SU-DHL-6 (cell line): ENCODE results near the gene GMDS.

Experiments used
- H2AFZ ChIP-seq: fragments of 200-600 bp; sonication (generic); 2 replicates; pipeline ENCODE4 v1.6.1; 2014; ENCODE audit warnings: low read depth, mild to moderate bottlenecking, moderate library complexity, mixed read lengths, antibody characterized with exemption, low read length; ENCODE audit not compliant: severe bottlenecking
- H3F3A ChIP-seq: fragments of 200-600 bp; shearing (Covaris generic); 2 replicates; pipeline ENCODE4 v1.6.0; 2016; ENCODE audit warnings: antibody characterized with exemption, mild to moderate bottlenecking; ENCODE audit not compliant: insufficient read depth
- H3K27ac ChIP-seq: fragments of 200-600 bp; sonication (generic); 2 replicates; pipeline ENCODE4 v1.5.1; 2016; ENCODE audit warnings: low read depth, mild to moderate bottlenecking, low read length, moderate library complexity, mixed read lengths
- H3K27me3 ChIP-seq: fragments of 200-600 bp; sonication (generic), shearing (Covaris generic); 2 replicates; pipeline ENCODE4 v1.6.0; 2014; ENCODE audit warnings: mild to moderate bottlenecking, low read length
- H3K36me3 ChIP-seq: fragments of 200-600 bp; sonication (generic); 2 replicates; pipeline ENCODE4 v1.6.1; 2014; ENCODE audit warnings: mild to moderate bottlenecking, low read length, mixed read lengths
- H3K4me2 ChIP-seq: fragments of 300-600, 200-600 bp; shearing (Covaris generic), sonication (generic); 2 replicates; pipeline ENCODE4 v1.6.0; 2014; ENCODE audit warnings: low read length, low read depth, mild to moderate bottlenecking; ENCODE audit not compliant: poor library complexity, severe bottlenecking
- H3K4me3 ChIP-seq: fragments of 200-600 bp; sonication (generic); 2 replicates; pipeline ENCODE4 v1.5.1; 2014; ENCODE audit warnings: antibody characterized with exemption, low read length, mild to moderate bottlenecking, mixed read lengths; ENCODE audit not compliant: insufficient read depth, poor library complexity, severe bottlenecking
- H3K79me2 ChIP-seq: fragments of 200-600 bp; sonication (generic); 2 replicates; pipeline ENCODE4 v1.6.1; 2014; ENCODE audit warnings: mild to moderate bottlenecking, low read length, moderate library complexity; ENCODE audit not compliant: insufficient read depth
- H3K9ac ChIP-seq: fragments of 200-600 bp; sonication (generic); 2 replicates; pipeline ENCODE4 v1.7.0; 2014; ENCODE audit warnings: mild to moderate bottlenecking, low read length
- H3K9me2 ChIP-seq: fragments of 200-600 bp; sonication (generic); replicated peaks from 2 replicates; pipeline ENCODE4 v1.6.1; 2014; ENCODE audit warnings: low read length; ENCODE audit not compliant: insufficient read depth
- H3K9me3 ChIP-seq: fragments of 200-600 bp; sonication (generic); 2 replicates; pipeline ENCODE4 v1.6.1; 2014; ENCODE audit warnings: low read length, mixed read lengths; ENCODE audit not compliant: insufficient read depth
- H4K20me1 ChIP-seq: fragments of 200-600 bp; sonication (generic); 2 replicates; pipeline ENCODE4 v1.6.1; 2014; ENCODE audit warnings: low read depth, mild to moderate bottlenecking, antibody characterized with exemption, low read length, moderate library complexity, mixed read lengths
- EZH2phosphoT487 ChIP-seq: fragments of 200-600 bp; sonication (generic), shearing (Covaris generic); conservative IDR thresholded peaks from 2 replicates; pipeline ENCODE4 v1.6.1; 2018; ENCODE audit warnings: mild to moderate bottlenecking, antibody characterized with exemption, low read length, moderate library complexity, mixed read lengths
- TF ChIP-seq, protein P1 (sequence below): fragments of 200-600 bp; sonication (generic); IDR thresholded peaks from one replicate; pipeline ENCODE4 v1.5.1; 2017; ENCODE audit warnings: antibody characterized with exemption, mild to moderate bottlenecking, low read length, moderate library complexity; ENCODE audit not compliant: insufficient read depth, poor library complexity, severe bottlenecking

Gene GMDS

DNA sequence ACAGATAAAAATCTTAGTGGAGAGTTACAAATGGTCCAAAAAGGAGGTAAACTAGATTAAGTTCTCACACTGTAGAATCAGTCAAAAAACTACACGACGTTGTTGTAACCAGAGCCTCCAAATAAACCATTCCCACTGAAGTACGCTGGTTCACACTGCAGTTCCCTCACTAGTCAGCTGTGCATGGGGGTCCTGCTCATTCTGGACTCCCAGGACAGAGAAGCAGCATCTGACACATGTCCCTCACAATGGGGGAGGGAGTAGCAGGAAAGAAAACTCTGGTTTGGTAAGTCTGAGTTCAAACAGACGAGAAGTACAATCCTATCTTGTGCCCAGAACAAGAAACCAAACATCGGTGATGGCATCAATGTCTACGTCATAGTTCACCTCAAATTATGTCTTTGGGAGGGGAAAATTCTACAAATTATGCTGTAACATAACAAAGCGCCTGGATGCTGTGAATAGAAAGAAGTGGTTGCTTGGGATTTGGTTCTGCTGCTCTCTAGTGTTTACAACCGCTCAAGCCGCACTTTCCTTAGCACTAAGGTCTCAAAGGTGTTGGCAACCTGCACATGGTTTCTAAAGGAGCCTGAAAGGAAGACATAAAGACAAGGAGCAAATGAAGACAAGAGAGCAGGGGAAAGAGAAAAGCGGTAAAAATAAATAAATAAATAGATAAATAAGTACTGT is 208.0 kb downstream of the GMDS start:
- H3K9me2 ChIP-seq, result no peaks in the 10 kb centered on the region
- no peaks in the 10 kb centered on the region for H4K20me1 ChIP-seq
- no peak overlapping the region for H3K4me2 ChIP-seq
- H3K9me3 ChIP-seq, result no peaks in the 10 kb centered on the region
- no peaks in the 10 kb centered on the region for H3K79me2 ChIP-seq
- no peaks in the 10 kb centered on the region for H3F3A ChIP-seq
- no peak overlapping the region for H3K4me3 ChIP-seq
- no peaks in the 10 kb centered on the region for H3K36me3 ChIP-seq
- no peak for TF ChIP-seq EZH2phosphoT487
- TF ChIP-seq, protein P1, sequence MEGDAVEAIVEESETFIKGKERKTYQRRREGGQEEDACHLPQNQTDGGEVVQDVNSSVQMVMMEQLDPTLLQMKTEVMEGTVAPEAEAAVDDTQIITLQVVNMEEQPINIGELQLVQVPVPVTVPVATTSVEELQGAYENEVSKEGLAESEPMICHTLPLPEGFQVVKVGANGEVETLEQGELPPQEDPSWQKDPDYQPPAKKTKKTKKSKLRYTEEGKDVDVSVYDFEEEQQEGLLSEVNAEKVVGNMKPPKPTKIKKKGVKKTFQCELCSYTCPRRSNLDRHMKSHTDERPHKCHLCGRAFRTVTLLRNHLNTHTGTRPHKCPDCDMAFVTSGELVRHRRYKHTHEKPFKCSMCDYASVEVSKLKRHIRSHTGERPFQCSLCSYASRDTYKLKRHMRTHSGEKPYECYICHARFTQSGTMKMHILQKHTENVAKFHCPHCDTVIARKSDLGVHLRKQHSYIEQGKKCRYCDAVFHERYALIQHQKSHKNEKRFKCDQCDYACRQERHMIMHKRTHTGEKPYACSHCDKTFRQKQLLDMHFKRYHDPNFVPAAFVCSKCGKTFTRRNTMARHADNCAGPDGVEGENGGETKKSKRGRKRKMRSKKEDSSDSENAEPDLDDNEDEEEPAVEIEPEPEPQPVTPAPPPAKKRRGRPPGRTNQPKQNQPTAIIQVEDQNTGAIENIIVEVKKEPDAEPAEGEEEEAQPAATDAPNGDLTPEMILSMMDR, result no peak
- no peak overlapping the region for H3K27ac ChIP-seq
- H3K9ac ChIP-seq, result no peak overlapping the region
- H2AFZ ChIP-seq, result no peak overlapping the region
- H3K27me3 ChIP-seq, result no peaks in the 10 kb centered on the region

DNA sequence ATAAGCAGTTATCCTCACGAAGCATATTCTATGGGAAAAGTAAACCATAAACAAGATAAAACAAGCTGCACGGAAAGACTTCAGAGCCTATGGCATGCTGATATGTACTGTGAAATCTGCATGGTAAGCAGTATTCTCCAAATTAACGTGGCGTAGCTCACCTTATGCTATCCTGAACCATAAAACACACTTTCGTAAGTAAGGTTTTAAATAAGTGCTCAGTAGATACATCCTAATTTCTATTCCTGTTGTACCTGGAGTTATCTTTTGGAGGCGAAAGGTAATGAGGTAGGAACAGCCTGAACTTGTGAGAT is 208.7 kb downstream of the GMDS start:
- TF ChIP-seq, protein P1, result no peak
- TF ChIP-seq EZH2phosphoT487, result no peak
- H3K79me2 ChIP-seq, result no peaks in the 10 kb centered on the region
- no peak overlapping the region for H3K4me3 ChIP-seq
- H3K4me2 ChIP-seq, result no peak overlapping the region
- H3K9me2 ChIP-seq, result no peaks in the 10 kb centered on the region
- no peaks in the 10 kb centered on the region for H3K27me3 ChIP-seq
- no peaks in the 10 kb centered on the region for H3F3A ChIP-seq
- no peaks in the 10 kb centered on the region for H3K36me3 ChIP-seq
- H3K9me3 ChIP-seq, result no peaks in the 10 kb centered on the region
- no peak overlapping the region for H2AFZ ChIP-seq
- H3K27ac ChIP-seq, result no peak overlapping the region
- no peaks in the 10 kb centered on the region for H4K20me1 ChIP-seq
- no peak overlapping the region for H3K9ac ChIP-seq

DNA sequence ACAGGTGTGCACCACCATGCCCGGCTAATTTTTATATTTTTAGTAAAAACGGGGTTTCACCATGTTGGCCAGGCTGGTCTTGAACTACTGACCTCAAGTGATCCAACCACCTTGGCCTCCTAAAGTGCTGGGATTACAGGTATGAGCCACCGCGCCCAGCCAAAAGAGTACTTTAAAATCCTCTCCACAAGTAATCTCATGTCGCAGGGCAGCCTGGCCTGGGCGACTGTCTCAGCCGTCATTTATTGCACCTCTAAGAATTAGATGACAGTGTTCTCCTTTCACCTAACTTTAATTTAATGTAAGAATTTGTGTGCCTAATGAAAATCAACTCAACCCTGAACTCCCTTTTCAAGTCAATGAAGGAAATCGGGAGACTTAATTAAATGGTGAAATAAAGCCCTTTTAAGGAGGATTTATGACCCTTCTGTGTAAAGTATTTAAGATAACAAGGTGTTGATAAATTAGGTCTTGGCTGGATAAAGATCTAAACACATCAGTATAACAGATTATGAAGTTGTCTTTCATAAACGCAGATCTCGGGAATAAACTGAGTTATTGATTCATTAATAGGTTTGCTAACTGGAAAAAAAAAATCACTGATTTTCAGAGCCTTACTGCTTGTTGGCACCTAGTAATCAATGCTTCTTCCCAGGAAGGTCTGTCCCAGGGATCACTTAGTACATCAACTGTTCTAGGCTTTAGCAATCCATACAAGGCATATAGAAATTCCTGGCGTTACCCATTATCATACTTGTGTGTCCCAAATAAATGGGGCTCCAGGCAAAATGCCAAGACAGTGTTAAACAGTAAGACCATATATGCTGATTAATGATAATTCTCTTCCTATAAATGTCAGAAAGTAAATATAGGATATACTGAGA is 209.3 kb downstream of the GMDS start:
- Histone ChIP-seq H3F3A (no peaks in the 10 kb centered on the region), H3K4me3 (no peak overlapping the region), H3K9me3 (no peaks in the 10 kb centered on the region), H3K27me3 (no peaks in the 10 kb centered on the region), H4K20me1 (no peaks in the 10 kb centered on the region), H3K79me2 (no peaks in the 10 kb centered on the region), H3K27ac (no peak overlapping the region), H3K9ac (no peak overlapping the region), H3K36me3 (no peaks in the 10 kb centered on the region), H3K9me2 (no peaks in the 10 kb centered on the region), H3K4me2 (no peak overlapping the region), H2AFZ (no peak overlapping the region)
- TF ChIP-seq, protein P1, result no peak
- no peak for TF ChIP-seq EZH2phosphoT487
